GM18520 (cell line): ENCODE results near the gene CRBN.
A peak's percentile ranks its signal among the peaks of the same experiment; 100 is the strongest.

ENCODE experiments used
- ATAC-seq: cut with Tn5 transposase; IDR thresholded peaks from one replicate; pipeline ENCODE4 v1.9.1; 2021; ENCODE audit not compliant: unreplicated experiment

The CRBN gene

GRCh38 chr3:3113042-3113709 lies 66.3 kb downstream of the CRBN start:
- no peak for ATAC-seq

- ATAC-seq: no peak
Measured at GRCh38 chr3:3110749-3111361, 68.6 kb downstream of the CRBN start.

- peak; percentile 37 for ATAC-seq
Measured at GRCh38 chr3:3110299-3110630, 69.2 kb downstream of the CRBN start, which contains the start of gene IL5RA. Gene IL5RA (minus strand): TSS chr3:3110374. CDS start chr3:3104984, 5,390 bp downstream.

DNA sequence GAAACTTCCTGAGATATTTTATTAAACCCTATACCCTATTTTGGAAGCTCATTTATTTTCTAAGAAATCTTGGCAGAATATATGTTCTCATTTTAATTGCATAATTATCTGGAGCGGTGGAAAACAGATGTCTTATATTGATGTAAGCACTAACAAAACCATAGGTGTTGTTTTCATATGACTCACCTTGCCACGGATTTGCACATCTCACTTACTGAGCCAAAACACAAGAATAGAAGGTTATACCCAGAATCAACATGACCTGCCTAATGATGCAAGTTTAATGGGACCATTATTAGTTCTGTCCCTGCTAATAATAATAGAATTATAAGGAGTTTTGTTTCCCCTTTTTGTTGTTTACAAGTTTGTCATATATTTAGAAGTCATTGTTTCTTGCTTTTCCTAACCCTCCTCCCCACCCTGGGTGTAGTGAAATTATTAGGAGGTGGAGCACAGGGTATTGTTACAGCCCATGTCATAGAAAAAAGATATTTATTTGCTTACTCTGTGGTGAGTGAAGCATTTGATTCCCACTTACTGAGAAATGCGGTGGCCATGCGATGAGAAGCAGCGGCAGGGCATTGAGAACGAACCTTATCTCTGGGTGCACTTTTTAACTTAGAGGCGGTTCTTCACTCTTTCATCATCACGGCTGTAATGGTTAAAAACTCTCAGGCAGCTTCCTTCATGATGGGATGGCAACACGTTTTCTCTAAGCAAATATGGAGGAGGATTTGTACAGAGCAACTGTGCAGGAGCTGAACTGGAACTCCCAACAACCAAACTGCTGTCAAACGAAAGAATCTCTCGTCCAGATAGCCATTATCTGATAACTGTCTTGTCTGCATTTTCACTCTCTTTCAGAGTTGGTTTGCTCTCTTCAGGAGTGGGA lies 69.8 kb downstream of the CRBN start:
- peak; percentile 97 for ATAC-seq

GRCh38 chr3:3107858-3108257 lies 71.6 kb downstream of the CRBN start:
- ATAC-seq: no peak

- no peak for ATAC-seq
Measured at GRCh38 chr3:3107181-3107580, 72.3 kb downstream of the CRBN start.

DNA sequence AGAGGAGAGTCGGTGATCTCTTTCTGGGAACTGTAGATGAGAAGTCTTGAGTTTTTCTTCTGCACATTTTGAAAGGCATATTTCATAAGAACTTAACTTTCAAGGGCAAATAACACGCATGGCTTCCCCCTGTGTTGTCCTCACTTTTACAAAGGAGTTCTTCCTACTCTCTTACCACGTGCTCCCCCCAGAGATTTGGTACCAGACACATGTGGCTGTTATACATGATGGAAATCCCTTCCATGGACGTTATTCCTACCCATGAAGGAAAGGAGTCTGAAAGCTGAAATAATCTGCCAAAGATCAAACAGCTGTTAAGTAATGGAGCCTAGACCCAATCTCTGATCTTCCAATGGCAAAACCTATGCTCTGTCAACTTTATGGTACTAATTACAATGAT lies 73.7 kb downstream of the CRBN start:
- ATAC-seq: no peak

DNA sequence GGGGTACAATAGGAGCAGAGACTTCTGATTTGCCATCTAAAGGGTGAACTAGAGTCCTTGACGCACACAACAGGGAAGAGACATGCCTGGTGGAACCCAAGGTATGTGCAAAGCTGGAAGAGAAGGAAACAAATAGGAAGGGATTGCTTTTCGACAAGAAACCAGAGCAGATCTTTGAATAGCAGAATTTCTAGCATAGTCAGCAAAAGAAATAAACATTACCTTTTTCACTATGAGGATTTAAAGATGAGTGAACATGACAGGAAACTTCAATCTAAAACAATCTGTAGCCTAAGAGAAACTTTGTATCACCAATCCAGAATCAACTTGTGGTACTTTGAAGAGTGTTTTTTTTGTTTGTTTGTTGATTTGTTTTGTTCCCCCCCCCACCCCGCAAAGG lies 74.2 kb downstream of the CRBN start:
- ATAC-seq: no peak

- no peak for ATAC-seq
Measured at GRCh38 chr3:3102751-3103150, 76.7 kb downstream of the CRBN start.

GRCh38 chr3:3101660-3102458 lies 77.6 kb downstream of the CRBN start:
- no peak for ATAC-seq
